ENCODE data around the gene SEC14L1.

The SEC14L1 gene

GRCh38 chr17:77146246-77146632 lies 5.5 kb downstream of the SEC14L1 start:
- no peak for TF ChIP-seq TCF12 (IDR thresholded peaks at IDR 0.05; ENCODE audit: low read depth)
- no peak for TF ChIP-seq CREB1 (IDR thresholded peaks at IDR 0.05; ENCODE audit: low read depth)
- no peak for TF ChIP-seq ZBTB7A (IDR thresholded peaks at IDR 0.05; ENCODE audit: low read depth)
- TF ChIP-seq FOXM1 (IDR thresholded peaks at IDR 0.05; ENCODE audit: borderline replicate concordance, low read depth), result no peak
- no peak for TF ChIP-seq USF1 (IDR thresholded peaks at IDR 0.05)
- no peak for TF ChIP-seq MAX (IDR thresholded peaks at IDR 0.05)
- no peak for TF ChIP-seq CEBPB (IDR thresholded peaks at IDR 0.05)

- no peak for TF ChIP-seq USF1 (IDR thresholded peaks at IDR 0.05)
- TF ChIP-seq CREB1 (IDR thresholded peaks at IDR 0.05; ENCODE audit: low read depth), result no peak
- TF ChIP-seq CEBPB (IDR thresholded peaks at IDR 0.05), result no peak
- TF ChIP-seq TCF12 (IDR thresholded peaks at IDR 0.05; ENCODE audit: low read depth), result no peak
- no peak for TF ChIP-seq FOXM1 (IDR thresholded peaks at IDR 0.05; ENCODE audit: borderline replicate concordance, low read depth)
- no peak for TF ChIP-seq EP300 (IDR thresholded peaks at IDR 0.05; ENCODE audit: borderline replicate concordance)
- TF ChIP-seq NFIC (IDR thresholded peaks at IDR 0.05), result no peak
- no peak for TF ChIP-seq EGR1 (IDR thresholded peaks at IDR 0.05)
- TF ChIP-seq MAX (IDR thresholded peaks at IDR 0.05), result no peak
- no peak for TF ChIP-seq ZBTB7A (IDR thresholded peaks at IDR 0.05; ENCODE audit: low read depth)
- no peak for TF ChIP-seq RAD21 (IDR thresholded peaks at IDR 0.05; ENCODE audit: low read depth)
Measured at GRCh38 chr17:77146882-77147281, 6.1 kb downstream of the SEC14L1 start.

- TF ChIP-seq CREB1 (IDR thresholded peaks at IDR 0.05; ENCODE audit: low read depth) (no peak), RAD21 (IDR thresholded peaks at IDR 0.05; ENCODE audit: low read depth) (no peak), REST (IDR thresholded peaks at IDR 0.05; ENCODE audit: low read depth) (no peak), USF1 (IDR thresholded peaks at IDR 0.05) (no peak), MAX (IDR thresholded peaks at IDR 0.05) (no peak)
Measured at GRCh38 chr17:77147357-77147801, 6.6 kb downstream of the SEC14L1 start.

GRCh38 chr17:77148077-77148939 lies 7.5 kb downstream of the SEC14L1 start:
- TF ChIP-seq MAX (IDR thresholded peaks at IDR 0.05) (no peak), FOXM1 (IDR thresholded peaks at IDR 0.05; ENCODE audit: borderline replicate concordance, low read depth) (no peak)

- TF ChIP-seq TAF1 (IDR thresholded peaks at IDR 0.05; ENCODE audit: low read depth) (no peak), ZBTB7A (IDR thresholded peaks at IDR 0.05; ENCODE audit: low read depth) (no peak), USF1 (IDR thresholded peaks at IDR 0.05) (no peak), EP300 (IDR thresholded peaks at IDR 0.05; ENCODE audit: borderline replicate concordance) (no peak), FOXM1 (IDR thresholded peaks at IDR 0.05; ENCODE audit: borderline replicate concordance, low read depth) (no peak), CREB1 (IDR thresholded peaks at IDR 0.05; ENCODE audit: low read depth) (no peak), RAD21 (IDR thresholded peaks at IDR 0.05; ENCODE audit: low read depth) (no peak), TCF12 (IDR thresholded peaks at IDR 0.05; ENCODE audit: low read depth) (no peak), CEBPB (IDR thresholded peaks at IDR 0.05) (no peak), YY1 (IDR thresholded peaks at IDR 0.05; ENCODE audit: low read depth) (no peak), MAX (IDR thresholded peaks at IDR 0.05) (no peak), REST (IDR thresholded peaks at IDR 0.05; ENCODE audit: low read depth) (no peak), TEAD4 (IDR thresholded peaks at IDR 0.05) (no peak), NFIC (IDR thresholded peaks at IDR 0.05) (no peak)
Measured at GRCh38 chr17:77148940-77149510, 8.3 kb downstream of the SEC14L1 start.

Data from Ishikawa (cell line).